Gastrocnemius medialis (tissue), 4 donors: ENCODE results near the gene TMEM18.

Experiments used
- CTCF ChIP-seq, 5 experiments: fragments of 450-650 bp in 3 of 5; fragments of 200-600 bp in 2 of 5; sonication (generic) in 2 of 5; IDR thresholded peaks in 4 of 5; conservative IDR thresholded peaks in 1 of 5; 1 replicate in 4 of 5; 2 replicates in 1 of 5; pipeline ENCODE4 v1.5.1; 2016 to 2019; ENCODE audit warnings: antibody characterized with exemption in 5 of 5, mild to moderate bottlenecking in 3 of 5, moderate library complexity in 3 of 5
- POLR2A ChIP-seq, 2 donors: fragments of 450-650 bp; IDR thresholded peaks; one replicate each; pipeline ENCODE4 v1.6.1; 2017; ENCODE audit warnings: antibody characterized with exemption in 2 of 2, mild to moderate bottlenecking in 2 of 2, moderate library complexity in 2 of 2

GRCh38 chr2:694174-694573, 17.0 kb upstream of the TMEM18 start:
- TF ChIP-seq CTCF (IDR thresholded peaks at IDR 0.05 in 4 of 5, conservative IDR thresholded peaks at IDR 0.05 in 1 of 5) = no peak
- no peak for TF ChIP-seq POLR2A (IDR thresholded peaks at IDR 0.05)
